ENCODE measurements around the gene MLH1. TPM values are rescaled to one million over a fixed set of nuclear protein-coding genes. Genes with fewer than 3 reads are reported as not detected.
A peak's percentile ranks its signal among the peaks of the same experiment; 100 is the strongest.

The MLH1 gene
- total RNA-seq, 1 experiment from 2014 or later, result 79.7 TPM

DNA sequence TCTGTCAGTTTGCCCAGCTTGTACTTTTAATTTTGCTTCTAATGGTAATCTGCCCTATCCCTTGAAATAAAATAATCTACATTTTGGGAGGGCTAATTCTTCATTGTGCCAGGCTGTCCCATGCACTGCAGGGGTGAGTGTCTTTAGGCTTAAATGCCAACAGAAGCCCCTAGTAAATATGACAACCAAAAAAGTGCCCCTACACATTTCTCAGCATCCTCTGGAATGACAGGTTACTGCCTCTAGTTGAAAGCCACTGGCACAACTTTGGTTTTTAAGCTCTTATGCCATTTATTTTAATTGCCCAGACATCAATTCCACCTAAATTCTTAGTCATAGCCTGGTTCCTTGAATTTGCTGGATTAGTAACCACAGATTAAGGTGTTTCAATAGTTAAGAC, 3.8 kb upstream of the MLH1 start:
- DNase-seq, result no peak
- ChIA-PET CTCF (interaction anchor here (1.5 kb wide), 1 partner anchor 31 kb away, joined by 5 read pairs; no protein-coding TSS in a partner anchor), POLR2A (ENCODE audit: unreplicated experiment) (no interaction called here)
- H3K9me2 ChIP-seq (replicated peaks; ENCODE audit: low read length), result no peaks in the 10 kb centered on the region
- no peak overlapping the region for H3K27ac ChIP-seq (ENCODE audit: low read length)
- peaks cover 61% of the 10 kb centered on the region for H3K79me2 ChIP-seq (ENCODE audit: low read length)
- peaks cover 33% of the 10 kb centered on the region for H3K4me1 ChIP-seq (ENCODE audit: insufficient read depth, low read length)
- H3K4me3 ChIP-seq (ENCODE audit: low read length), result peak overlapping the region; percentile 83
- H3F3A ChIP-seq (ENCODE audit: low read length, unreplicated experiment), result no peaks in the 10 kb centered on the region
- H3K27me3 ChIP-seq (ENCODE audit: low read length), result no peaks in the 10 kb centered on the region
- H2AFZ ChIP-seq (ENCODE audit: low read length), result no peak overlapping the region
- peaks cover 44% of the 10 kb centered on the region for H4K20me1 ChIP-seq (ENCODE audit: low read length)
- H3K9ac ChIP-seq (ENCODE audit: low read length), result no peak overlapping the region
- peak overlapping the region; percentile 86 for H3K4me2 ChIP-seq (ENCODE audit: low read length)
- intact Hi-C loops (cut with micrococcal nuclease), result no loop called here
- H3K9me3 ChIP-seq (ENCODE audit: low read length), result no peaks in the 10 kb centered on the region
- no TSS peak for BruUV-seq (replicated peaks)
- peaks cover 22% of the 10 kb centered on the region; the same call in 1 of the 2 replicates for H3K36me3 ChIP-seq (ENCODE audit: low read depth, low read length)
- no peak for ATAC-seq
- no peak for TF ChIP-seq EZH2 (IDR thresholded peaks at IDR 0.05; ENCODE audit: low read length, unreplicated experiment)
- TF ChIP-seq, protein P1, sequence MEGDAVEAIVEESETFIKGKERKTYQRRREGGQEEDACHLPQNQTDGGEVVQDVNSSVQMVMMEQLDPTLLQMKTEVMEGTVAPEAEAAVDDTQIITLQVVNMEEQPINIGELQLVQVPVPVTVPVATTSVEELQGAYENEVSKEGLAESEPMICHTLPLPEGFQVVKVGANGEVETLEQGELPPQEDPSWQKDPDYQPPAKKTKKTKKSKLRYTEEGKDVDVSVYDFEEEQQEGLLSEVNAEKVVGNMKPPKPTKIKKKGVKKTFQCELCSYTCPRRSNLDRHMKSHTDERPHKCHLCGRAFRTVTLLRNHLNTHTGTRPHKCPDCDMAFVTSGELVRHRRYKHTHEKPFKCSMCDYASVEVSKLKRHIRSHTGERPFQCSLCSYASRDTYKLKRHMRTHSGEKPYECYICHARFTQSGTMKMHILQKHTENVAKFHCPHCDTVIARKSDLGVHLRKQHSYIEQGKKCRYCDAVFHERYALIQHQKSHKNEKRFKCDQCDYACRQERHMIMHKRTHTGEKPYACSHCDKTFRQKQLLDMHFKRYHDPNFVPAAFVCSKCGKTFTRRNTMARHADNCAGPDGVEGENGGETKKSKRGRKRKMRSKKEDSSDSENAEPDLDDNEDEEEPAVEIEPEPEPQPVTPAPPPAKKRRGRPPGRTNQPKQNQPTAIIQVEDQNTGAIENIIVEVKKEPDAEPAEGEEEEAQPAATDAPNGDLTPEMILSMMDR (conservative IDR thresholded peaks at IDR 0.05; ENCODE audit: low read depth, low read length), result no peak
- TF ChIP-seq EZH2phosphoT487 (IDR thresholded peaks at IDR 0.05; ENCODE audit: borderline replicate concordance, low read length), result no peak

DNA sequence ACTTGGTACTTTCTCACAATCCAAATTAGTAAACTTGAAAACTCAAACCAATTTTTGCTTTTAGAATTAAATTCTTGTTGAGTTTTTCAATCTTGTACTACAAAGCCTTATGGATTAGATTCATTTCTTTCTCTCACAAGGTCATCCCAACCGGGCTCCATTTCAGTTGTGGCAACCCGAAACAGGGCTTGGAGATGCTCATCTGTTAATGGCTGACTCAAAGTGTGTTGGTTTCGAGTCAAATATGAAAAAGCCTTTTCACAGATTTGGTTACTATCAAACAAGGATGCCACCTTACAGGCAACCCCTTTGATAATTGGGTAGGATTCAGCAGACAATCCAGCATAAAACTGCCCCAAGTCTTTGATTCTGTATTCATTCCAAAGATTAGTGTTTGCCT, 2.2 kb upstream of the MLH1 start:
- Histone ChIP-seq H3K27ac (ENCODE audit: low read length) (no peak overlapping the region), H4K20me1 (ENCODE audit: low read length) (peaks cover 44% of the 10 kb centered on the region), H3K27me3 (ENCODE audit: low read length) (no peaks in the 10 kb centered on the region), H2AFZ (ENCODE audit: low read length) (no peak overlapping the region), H3F3A (ENCODE audit: low read length, unreplicated experiment) (no peaks in the 10 kb centered on the region), H3K4me2 (ENCODE audit: low read length) (peak overlapping the region; percentile 86), H3K9me3 (ENCODE audit: low read length) (no peaks in the 10 kb centered on the region), H3K79me2 (ENCODE audit: low read length) (peaks cover 68% of the 10 kb centered on the region), H3K9me2 (replicated peaks; ENCODE audit: low read length) (no peaks in the 10 kb centered on the region), H3K9ac (ENCODE audit: low read length) (peak overlapping the region; percentile 90), H3K4me1 (ENCODE audit: insufficient read depth, low read length) (peaks cover 33% of the 10 kb centered on the region), H3K4me3 (ENCODE audit: low read length) (peak overlapping the region; percentile 83), H3K36me3 (ENCODE audit: low read depth, low read length) (peaks cover 10% of the 10 kb centered on the region; the same call in 1 of the 2 replicates)
- ChIA-PET POLR2A (ENCODE audit: unreplicated experiment) (no interaction called here), CTCF (interaction anchor here (0.6 kb wide), 1 partner anchor 31 kb away, joined by 8 read pairs; no protein-coding TSS in a partner anchor)
- intact Hi-C loops (cut with micrococcal nuclease), result no loop called here
- no TSS peak for BruUV-seq (replicated peaks)
- TF ChIP-seq, protein P1 (conservative IDR thresholded peaks at IDR 0.05; ENCODE audit: low read depth, low read length), result no peak
- no peak for TF ChIP-seq EZH2phosphoT487 (IDR thresholded peaks at IDR 0.05; ENCODE audit: borderline replicate concordance, low read length)
- TF ChIP-seq EZH2 (IDR thresholded peaks at IDR 0.05; ENCODE audit: low read length, unreplicated experiment), result no peak
- ATAC-seq (no peak), DNase-seq (no peak)

All from PC-3 (cell line).